ENCODE measurements around the gene DCLK1. TPM values are rescaled to one million over a fixed set of nuclear protein-coding genes. Genes with fewer than 3 reads are reported as not detected.

Gene DCLK1
- total RNA-seq, 1 donor from 2014 or later = 2.2 TPM

GRCh38 chr13:35796623-35797022 lies 334.6 kb downstream of the DCLK1 start:
- DNase-seq (ENCODE audit: extremely low read depth, low read depth, low spot score) = no peak

GRCh38 chr13:35794734-35795389 lies 336.3 kb downstream of the DCLK1 start:
- no peak for DNase-seq (ENCODE audit: extremely low read depth, low read depth, low spot score)

DNA sequence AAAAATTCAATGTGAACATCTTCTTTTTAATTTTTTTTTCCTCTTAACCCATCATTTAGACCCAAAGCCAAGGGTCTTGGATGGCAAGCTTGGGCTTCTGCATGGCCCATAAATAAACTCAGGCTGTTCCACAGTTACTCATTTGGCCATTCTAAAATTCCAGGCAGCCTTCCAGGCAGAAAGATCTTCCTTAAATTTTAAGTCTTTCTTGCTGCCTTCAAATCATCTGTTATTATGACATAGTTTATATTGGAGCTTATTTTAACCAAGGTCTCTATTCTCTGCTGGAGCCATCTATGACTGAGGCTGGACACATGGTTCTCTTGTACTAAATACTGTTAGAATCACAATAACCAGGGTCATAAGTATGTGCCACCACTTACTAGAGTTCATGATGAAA lies 337.4 kb downstream of the DCLK1 start:
- DNase-seq (ENCODE audit: extremely low read depth, low read depth, low spot score) = no peak

GRCh38 chr13:35792911-35793310 lies 338.3 kb downstream of the DCLK1 start:
- no peak for DNase-seq (ENCODE audit: extremely low read depth, low read depth, low spot score)

DNA sequence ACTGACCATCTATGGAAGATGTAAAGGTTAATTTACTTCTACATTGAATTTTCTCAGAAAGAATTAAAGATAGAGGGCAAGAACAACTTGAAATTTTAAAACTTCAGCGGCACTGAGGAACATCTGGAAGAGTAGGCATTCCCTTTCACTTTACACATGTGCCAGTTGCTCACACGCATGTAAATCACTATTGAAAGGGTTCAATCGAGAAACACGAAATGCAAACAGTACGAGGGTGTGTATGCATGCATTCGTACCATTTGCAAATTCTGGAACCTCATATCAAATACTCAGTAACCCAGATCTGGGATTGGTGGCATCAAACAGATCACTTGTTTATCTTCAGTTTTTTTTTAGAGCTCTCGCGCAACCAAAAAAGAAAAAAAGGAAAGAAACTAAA lies 339.2 kb downstream of the DCLK1 start:
- DNase-seq (ENCODE audit: extremely low read depth, low read depth, low spot score) = no peak

DNA sequence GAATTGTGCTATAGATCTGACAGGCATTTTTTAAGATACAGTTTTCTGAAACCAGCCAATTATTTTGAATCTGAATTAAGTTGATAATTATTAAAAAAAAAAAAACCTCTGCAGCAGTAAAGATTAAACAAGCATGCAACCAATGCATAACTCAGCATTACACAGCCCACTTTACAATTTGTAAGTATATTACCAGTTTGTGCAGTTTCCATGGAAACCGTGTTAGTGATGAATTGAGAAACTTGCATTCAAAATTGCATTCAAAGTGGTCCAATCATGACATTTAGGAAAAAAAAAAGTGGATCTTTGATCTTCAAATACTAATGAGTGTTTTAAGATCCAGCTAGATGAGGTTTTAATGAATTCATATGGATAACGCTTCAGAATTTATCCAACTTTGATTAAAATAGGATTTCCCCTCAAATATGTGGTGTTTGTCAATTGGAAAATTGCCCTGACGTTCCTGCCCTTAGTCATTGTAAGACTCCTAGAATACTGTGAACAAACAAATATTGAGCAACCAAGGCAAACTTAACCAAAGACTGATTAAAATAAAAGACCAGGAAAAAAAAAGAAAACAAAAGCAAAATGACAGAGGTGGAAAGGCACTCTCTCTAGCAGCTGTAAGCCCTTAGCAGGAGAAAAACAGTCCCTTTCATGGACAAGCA lies 339.9 kb downstream of the DCLK1 start:
- DNase-seq (ENCODE audit: extremely low read depth, low read depth, low spot score) = no peak

DNA sequence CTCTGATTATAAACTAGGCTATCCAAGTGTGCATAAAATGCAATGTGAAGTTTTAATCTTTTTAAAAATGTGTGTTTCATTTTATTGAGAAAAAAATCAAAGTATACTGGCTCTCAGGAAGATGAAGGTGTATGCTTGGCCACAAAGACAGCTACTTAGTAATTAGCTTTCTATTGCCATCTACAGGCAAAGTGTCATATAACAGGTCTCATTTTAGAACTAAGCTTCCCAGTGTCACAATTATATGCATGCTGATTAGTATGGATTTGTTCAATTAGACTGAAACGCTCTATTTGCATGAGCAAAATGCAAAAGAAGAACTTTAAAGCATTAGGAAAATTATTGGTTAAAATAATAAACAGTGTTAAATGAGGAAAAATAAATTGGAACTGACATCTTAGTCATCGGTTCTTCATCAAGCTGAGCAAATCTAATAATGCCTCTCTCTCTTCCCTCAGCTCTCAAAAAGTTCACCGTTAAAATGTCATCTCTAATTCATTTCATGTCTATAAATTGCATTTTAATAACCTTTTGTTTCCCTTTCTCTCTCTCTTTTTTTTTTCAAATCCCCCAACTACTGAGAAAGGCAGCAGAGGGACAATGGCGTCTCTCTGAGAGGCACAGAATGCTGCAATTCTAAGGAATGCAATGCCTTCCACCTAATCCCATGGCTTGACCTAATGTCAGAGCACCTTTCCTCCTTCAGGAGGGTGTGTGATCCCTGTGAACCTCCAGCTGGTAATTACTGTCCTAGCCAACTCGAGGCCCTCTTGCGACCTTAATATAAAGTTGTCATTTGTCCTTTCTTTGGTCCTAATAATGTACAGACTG lies 341.6 kb downstream of the DCLK1 start:
- peak; percentile 16 for DNase-seq (ENCODE audit: extremely low read depth, low read depth, low spot score)

- no peak for DNase-seq (ENCODE audit: extremely low read depth, low read depth, low spot score)
These were observed 343.2 kb downstream of the DCLK1 start for GRCh38 chr13:35787937-35788336.

- DNase-seq (ENCODE audit: extremely low read depth, low read depth, low spot score) = no peak
These were observed 345.4 kb downstream of the DCLK1 start for GRCh38 chr13:35785576-35786303.

DNA sequence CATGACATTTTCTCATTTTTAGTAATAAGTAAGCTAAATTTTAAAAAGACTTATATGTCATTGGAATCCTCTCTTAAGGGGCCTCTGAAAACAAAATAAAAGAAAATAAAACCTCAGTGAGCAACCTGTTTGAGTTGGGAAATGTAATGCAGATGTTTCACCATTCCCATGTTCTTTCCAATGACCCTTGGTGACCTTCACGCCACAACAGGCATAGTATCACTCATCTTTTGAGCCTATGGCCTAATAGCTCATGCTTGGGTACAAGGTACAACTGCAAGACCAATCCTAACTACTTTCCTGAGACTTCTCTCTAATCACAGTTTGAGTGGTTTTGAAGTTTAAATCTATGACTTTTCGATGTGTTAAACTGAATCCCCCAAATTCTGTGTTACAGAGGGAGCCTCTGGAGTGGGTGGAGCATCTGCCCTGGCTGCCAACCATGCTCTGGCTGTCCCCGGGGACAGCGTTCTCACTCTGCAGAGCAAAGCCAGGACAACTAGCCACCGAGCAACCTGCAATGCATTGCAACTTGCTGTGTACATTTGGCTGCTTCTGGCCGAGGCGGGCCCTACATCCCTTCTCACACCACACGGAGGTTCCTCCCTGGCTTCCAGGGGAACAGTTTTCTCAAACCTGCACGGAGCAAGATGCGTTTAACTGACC lies 346.8 kb downstream of the DCLK1 start:
- DNase-seq (ENCODE audit: extremely low read depth, low read depth, low spot score) = no peak

- DNase-seq (ENCODE audit: extremely low read depth, low read depth, low spot score) = no peak
These were observed 348.4 kb downstream of the DCLK1 start for GRCh38 chr13:35782793-35783192.

DNA sequence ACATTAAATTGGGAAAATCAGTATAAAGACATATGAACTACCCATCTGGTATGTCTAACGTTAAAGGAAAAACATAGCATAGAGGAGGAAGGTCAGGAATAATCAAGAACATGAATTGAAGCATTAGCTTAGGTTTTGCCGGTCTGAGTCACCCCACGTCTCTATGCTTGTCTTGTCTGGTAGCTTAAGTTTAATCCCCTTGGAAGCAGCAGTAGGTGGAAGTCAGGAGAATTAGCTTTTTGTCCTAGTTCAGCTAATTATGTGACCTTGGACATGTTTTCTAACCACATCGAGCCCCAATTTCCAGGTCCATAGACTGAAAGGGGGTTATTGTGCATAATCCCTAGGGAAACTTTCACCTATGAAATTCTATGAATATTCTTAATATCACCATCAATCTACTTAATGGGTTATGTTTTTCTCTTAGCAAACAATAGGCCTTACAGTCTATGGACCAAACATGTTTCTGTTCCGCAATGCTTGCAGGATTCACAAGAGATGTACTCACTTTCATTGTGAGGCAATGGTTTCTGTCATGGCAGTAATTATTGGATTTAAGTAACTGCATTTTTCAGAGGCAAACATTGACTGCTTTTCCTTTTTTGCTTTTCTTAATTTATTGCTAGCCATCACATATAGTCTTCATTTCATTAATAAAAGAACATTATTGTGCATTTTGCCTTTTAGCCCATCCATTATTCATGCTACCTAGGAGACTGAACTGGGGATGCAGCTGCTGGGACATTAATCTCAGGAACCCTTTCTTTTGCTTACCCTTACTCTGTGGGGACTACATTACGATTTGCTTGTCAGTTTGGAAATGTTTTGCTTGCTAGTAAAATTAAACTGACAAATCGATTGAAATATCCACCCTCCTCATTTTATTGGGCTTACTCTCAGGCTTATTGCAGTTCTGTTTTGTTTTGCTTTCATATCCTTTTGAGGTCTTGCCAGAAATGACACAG lies 349.9 kb downstream of the DCLK1 start:
- DNase-seq (ENCODE audit: extremely low read depth, low read depth, low spot score) = no peak

DNA sequence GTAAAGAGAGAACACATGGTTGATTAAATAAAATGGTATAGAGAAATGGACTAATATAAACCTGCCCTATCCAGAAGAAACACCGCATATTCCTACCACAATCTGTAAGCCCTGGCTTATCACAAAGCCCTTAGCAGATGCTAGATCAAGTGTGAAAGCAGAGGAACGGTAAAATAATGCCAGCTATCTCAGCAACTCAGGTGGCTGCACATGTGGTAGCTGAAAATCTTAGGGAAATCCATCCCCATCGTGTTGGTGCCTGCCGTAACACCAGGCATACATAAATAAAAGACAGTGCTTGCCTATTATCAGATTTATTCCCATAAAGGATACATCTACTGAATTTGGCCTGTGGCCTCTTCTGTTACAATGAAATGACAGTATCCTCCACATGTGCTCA lies 350.6 kb downstream of the DCLK1 start:
- no peak for DNase-seq (ENCODE audit: extremely low read depth, low read depth, low spot score)

GRCh38 chr13:35771898-35772297 lies 359.3 kb downstream of the DCLK1 start:
- DNase-seq (ENCODE audit: extremely low read depth, low read depth, low spot score) = no peak

DNA sequence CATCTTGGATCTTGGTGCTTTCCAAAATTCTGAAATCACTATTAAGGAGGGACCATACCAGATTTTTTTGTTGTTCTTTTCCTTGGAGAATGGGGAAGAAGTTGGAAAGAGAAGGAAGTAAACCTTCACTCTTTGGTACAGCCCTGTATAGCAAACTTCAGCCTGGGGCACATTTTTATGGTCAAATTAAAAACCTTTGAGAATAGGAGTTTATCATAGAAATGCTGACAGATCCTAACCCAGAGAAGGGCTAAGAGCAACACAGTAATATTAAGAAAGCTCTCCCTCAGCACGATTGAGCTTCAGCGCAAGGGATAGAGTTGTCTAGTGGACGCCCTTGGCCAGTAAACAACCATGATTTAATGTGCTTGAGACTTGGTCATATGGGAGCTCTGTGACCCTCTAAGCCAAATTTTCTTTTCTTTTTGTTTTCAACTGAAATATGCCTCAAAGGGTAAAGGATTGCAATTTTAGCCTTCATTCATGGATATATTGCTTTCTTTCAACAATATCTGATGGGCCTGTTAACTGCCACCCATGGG lies 360.4 kb downstream of the DCLK1 start:
- DNase-seq (ENCODE audit: extremely low read depth, low read depth, low spot score) = no peak

DNA sequence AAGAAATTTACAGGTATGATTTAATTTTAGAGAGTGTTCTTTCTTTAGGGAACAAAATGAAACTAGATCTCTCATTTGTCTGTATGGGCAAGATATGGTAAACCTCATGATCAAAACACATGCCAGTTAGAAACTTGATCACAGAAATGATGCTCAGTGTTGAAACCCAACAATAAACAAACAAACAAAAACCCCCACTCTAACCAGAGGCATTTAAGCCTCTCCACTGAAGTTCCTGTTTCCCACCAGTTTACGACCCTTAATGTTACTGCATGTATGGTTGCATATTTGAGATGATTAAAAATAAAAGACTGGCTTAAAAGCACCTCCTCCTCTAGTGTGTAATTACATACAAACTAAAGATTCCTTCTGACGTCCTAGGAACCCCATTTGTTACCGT lies 361.4 kb downstream of the DCLK1 start:
- DNase-seq (ENCODE audit: extremely low read depth, low read depth, low spot score) = no peak

GRCh38 chr13:35768551-35768950 lies 362.6 kb downstream of the DCLK1 start:
- DNase-seq (ENCODE audit: extremely low read depth, low read depth, low spot score) = no peak

DNA sequence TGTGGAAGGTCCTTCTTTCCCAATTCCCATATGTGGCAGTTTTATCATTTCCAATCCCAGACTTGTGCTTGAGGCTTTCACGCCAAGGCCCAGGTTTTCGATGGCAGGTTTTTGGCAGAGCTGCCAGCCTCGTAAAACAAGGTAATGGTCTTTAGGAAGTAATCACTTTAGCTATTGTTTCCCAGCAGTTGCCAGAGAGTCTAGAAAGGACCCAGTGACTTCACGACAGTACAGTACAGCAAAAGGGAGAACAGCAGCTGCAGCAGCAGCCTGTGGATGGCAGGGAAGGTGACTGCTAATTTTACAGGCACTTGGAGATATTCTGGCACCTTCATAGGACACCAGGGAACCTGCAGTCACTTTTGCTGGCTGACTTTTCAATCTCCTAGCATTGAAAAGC lies 363.1 kb downstream of the DCLK1 start:
- no peak for DNase-seq (ENCODE audit: extremely low read depth, low read depth, low spot score)
